DND-41 (cell line): Measurements from ENCODE around the gene RASGRF2.

ENCODE experiments used
- ATAC-seq: fragments of 200-7000 bp; cut with Tn5 transposase; 3 replicates; pipeline ENCODE4 v1.9.1; 2021; ENCODE audit warnings: low read depth; ENCODE audit not compliant: insufficient read depth
- DNase-seq: peaks from one replicate; pipeline ENCODE4 v3.0.0-alpha.2; 2020
- H2AFZ ChIP-seq: 2 replicates; pipeline ENCODE4 v1.6.0; 2012; ENCODE audit warnings: low read depth, low read length
- H3K27ac ChIP-seq: 2 replicates; pipeline ENCODE4 v1.5.1; 2012; ENCODE audit warnings: low read length, inconsistent platforms
- H3K27me3 ChIP-seq: fragments of 200-600 bp; sonication (generic); 2 replicates; pipeline ENCODE4 v1.6.0; 2012; ENCODE audit warnings: low read length, mild to moderate bottlenecking, inconsistent platforms; ENCODE audit not compliant: insufficient read depth, poor library complexity
- H3K36me3 ChIP-seq: 2 replicates; pipeline ENCODE4 v1.5.1; 2012; ENCODE audit warnings: low read length, inconsistent platforms; ENCODE audit not compliant: insufficient read depth
- H3K4me1 ChIP-seq: 2 replicates; pipeline ENCODE4 v1.5.1; 2012; ENCODE audit warnings: mild to moderate bottlenecking, low read length; ENCODE audit not compliant: insufficient read depth
- H3K4me2 ChIP-seq: 2 replicates; pipeline ENCODE4 v1.6.0; 2012; ENCODE audit warnings: mild to moderate bottlenecking, moderate library complexity, low read length, inconsistent platforms; ENCODE audit not compliant: insufficient read depth
- H3K4me3 ChIP-seq, 2 experiments: fragments of 200-600 bp in 1 of 2; shearing (Covaris generic) in 1 of 2; 2 replicates each; pipeline ENCODE4 v1.5.1; 2012 to 2016; ENCODE audit warnings: inconsistent platforms in 2 of 2, low read length in 2 of 2, mild to moderate bottlenecking in 2 of 2, low read depth in 1 of 2, moderate library complexity in 1 of 2
- H3K79me2 ChIP-seq: 2 replicates; pipeline ENCODE4 v1.6.0; 2012; ENCODE audit warnings: low read length, inconsistent platforms; ENCODE audit not compliant: insufficient read depth
- H3K9ac ChIP-seq: 2 replicates; pipeline ENCODE4 v1.6.0; 2012; ENCODE audit warnings: low read depth, mild to moderate bottlenecking, inconsistent platforms, low read length, moderate library complexity
- H3K9me3 ChIP-seq: 2 replicates; pipeline ENCODE4 v1.5.1; 2012; ENCODE audit warnings: low read length, moderate library complexity, mild to moderate bottlenecking, inconsistent platforms; ENCODE audit not compliant: insufficient read depth, severe bottlenecking
- H4K20me1 ChIP-seq: 2 replicates; pipeline ENCODE4 v1.6.0; 2012; ENCODE audit warnings: low read length; ENCODE audit not compliant: insufficient read depth
- CTCF ChIP-seq: IDR thresholded peaks from 2 replicates; pipeline ENCODE4 v1.5.1; 2012; ENCODE audit warnings: borderline replicate concordance, low read length, moderate library complexity, mild to moderate bottlenecking; ENCODE audit not compliant: poor library complexity, severe bottlenecking; ENCODE audit errors: extremely low read depth
- EZH2 ChIP-seq: IDR thresholded peaks from 3 replicates; pipeline ENCODE4 v1.6.1; 2012; ENCODE audit warnings: borderline replicate concordance, low read depth, mild to moderate bottlenecking, moderate library complexity, low read length, inconsistent platforms; ENCODE audit not compliant: severe bottlenecking

RASGRF2 gene

DNA sequence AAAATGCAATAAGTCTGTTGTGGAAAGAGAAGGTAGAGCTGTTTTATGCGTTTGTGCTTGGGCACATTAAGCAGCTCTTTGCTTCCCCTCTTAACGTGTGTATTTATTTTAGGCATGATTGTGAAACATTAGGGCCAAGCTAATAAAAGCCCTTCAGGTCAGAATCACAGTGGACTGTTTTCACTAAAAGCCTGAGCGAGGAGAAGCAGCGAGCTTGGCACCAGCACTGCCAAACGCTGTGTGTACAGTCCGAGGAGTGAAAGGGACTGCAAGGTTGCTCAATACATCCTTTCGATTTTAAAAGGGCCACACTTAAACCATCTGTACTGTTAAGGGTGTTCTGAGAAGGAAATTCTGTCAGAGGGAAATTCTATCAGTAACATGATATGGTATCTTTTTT, 165.8 kb downstream of the RASGRF2 start:
- Histone ChIP-seq H3K4me2 (no peak overlapping the region), H3K79me2 (no peaks in the 10 kb centered on the region), H3K9me3 (no peaks in the 10 kb centered on the region), H3K27me3 (no peaks in the 10 kb centered on the region), H2AFZ (no peak overlapping the region), H4K20me1 (no peaks in the 10 kb centered on the region), H3K4me1 (no peaks in the 10 kb centered on the region), H3K36me3 (no peaks in the 10 kb centered on the region), H3K9ac (no peak overlapping the region), H3K4me3 (no peak overlapping the region), H3K27ac (no peak overlapping the region)
- ATAC-seq (no peak), DNase-seq (no peak)
- TF ChIP-seq EZH2 (no peak), CTCF (no peak)

- no peaks in the 10 kb centered on the region for H3K27me3 ChIP-seq
- H3K9ac ChIP-seq = no peak overlapping the region
- H4K20me1 ChIP-seq = no peaks in the 10 kb centered on the region
- H3K4me1 ChIP-seq = no peaks in the 10 kb centered on the region
- no peak overlapping the region for H3K4me2 ChIP-seq
- H2AFZ ChIP-seq = no peak overlapping the region
- H3K4me3 ChIP-seq = no peak overlapping the region
- no peaks in the 10 kb centered on the region for H3K9me3 ChIP-seq
- no peak for DNase-seq
- no peaks in the 10 kb centered on the region for H3K79me2 ChIP-seq
- no peaks in the 10 kb centered on the region for H3K36me3 ChIP-seq
- no peak for ATAC-seq
- no peak overlapping the region for H3K27ac ChIP-seq
- TF ChIP-seq EZH2 (no peak), CTCF (no peak)
Measured at GRCh38 chr5:81128416-81128815, 168.3 kb downstream of the RASGRF2 start.

DNA sequence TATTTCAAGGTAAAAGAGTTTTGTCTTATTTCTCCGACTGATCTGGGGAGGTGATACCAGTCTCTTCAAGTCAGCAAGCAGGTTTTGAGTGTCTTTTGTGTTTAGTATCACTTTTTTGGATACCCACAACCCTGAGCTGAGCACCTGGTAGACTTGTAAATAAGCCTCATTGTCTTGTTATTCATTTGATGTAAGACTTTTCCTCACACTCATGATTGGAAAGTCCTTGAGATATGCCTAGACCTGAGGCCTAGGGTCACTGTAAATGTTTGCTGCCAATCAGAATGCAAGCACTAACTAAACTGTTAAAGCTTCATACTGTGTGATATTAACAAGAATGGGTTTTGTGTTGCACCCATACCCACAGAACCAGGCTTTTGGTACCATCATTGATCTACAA, 172.2 kb downstream of the RASGRF2 start:
- H3K9ac ChIP-seq = no peak overlapping the region
- no peak for ATAC-seq
- no peak overlapping the region for H3K27ac ChIP-seq
- no peak overlapping the region for H3K4me3 ChIP-seq
- H3K4me1 ChIP-seq = no peaks in the 10 kb centered on the region
- H3K9me3 ChIP-seq = no peaks in the 10 kb centered on the region
- no peaks in the 10 kb centered on the region for H3K79me2 ChIP-seq
- TF ChIP-seq CTCF (no peak), EZH2 (no peak)
- no peak overlapping the region for H3K4me2 ChIP-seq
- H2AFZ ChIP-seq = no peak overlapping the region
- DNase-seq = no peak
- no peaks in the 10 kb centered on the region for H3K27me3 ChIP-seq
- no peaks in the 10 kb centered on the region for H4K20me1 ChIP-seq
- H3K36me3 ChIP-seq = no peaks in the 10 kb centered on the region

DNA sequence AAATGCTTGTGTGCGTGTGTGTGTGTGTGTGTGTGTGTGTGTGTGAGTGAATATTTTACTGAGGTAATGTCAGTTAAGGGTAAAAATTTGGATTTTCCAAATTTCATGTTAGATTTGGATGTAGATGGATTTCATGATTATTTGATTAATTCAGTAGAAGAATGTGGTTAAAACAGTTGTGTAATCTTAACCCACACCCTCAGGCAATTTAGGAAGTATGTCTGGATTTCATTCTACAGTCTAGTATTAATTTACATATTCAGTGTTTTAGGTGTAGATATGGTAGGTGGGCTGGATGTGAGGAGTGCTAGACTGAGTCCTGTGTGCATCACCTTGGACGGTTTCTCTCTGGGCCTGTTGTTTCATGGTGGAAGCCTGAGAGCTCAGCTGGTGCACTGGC, 173.9 kb downstream of the RASGRF2 start:
- TF ChIP-seq EZH2 (no peak), CTCF (no peak)
- Histone ChIP-seq H3K27me3 (no peaks in the 10 kb centered on the region), H2AFZ (no peak overlapping the region), H3K4me1 (no peaks in the 10 kb centered on the region), H3K36me3 (no peaks in the 10 kb centered on the region), H4K20me1 (no peaks in the 10 kb centered on the region), H3K27ac (no peak overlapping the region), H3K4me2 (no peak overlapping the region), H3K9me3 (no peaks in the 10 kb centered on the region), H3K79me2 (no peaks in the 10 kb centered on the region), H3K9ac (no peak overlapping the region), H3K4me3 (no peak overlapping the region)
- DNase-seq = no peak
- ATAC-seq = no peak
